ENCODE results near the gene XRN2. TPM values are rescaled to one million over a fixed set of nuclear protein-coding genes. Genes with fewer than 3 reads are reported as not detected.

Gene XRN2
- total and polyA plus RNA-seq, 2 donors (not counting 1 experiment from before 2014, with no cell fraction given) = 19.0 to 46.2 TPM

GRCh38 chr20:21437248-21437647 is 134.1 kb downstream of the XRN2 start:
- WGBS (ENCODE audit: insufficient coverage) = no CpG with 5 or more reads among the region's 1 CpG

GRCh38 chr20:21437816-21438215 is 134.7 kb downstream of the XRN2 start:
- Histone ChIP-seq H3K4me2 (replicated peaks; ENCODE audit: low read depth, low read length, poor library complexity, severe bottlenecking) (no peak overlapping the region), H3K27ac (ENCODE audit: low read length in 2 of 2) (no peak overlapping the region), H2AFZ (ENCODE audit: insufficient read depth, low read depth, low read length, poor library complexity, severe bottlenecking) (no peak overlapping the region), H3K4me3 (ENCODE audit: control extremely low read depth in 1 of 5, extremely low read depth in 1 of 5, insufficient read depth in 1 of 5, low read depth in 2 of 5, low read length in 4 of 5) (no peak overlapping the region), H3K27me3 (replicated peaks in 1 of 4; ENCODE audit: control extremely low read depth in 1 of 4, control insufficient read depth in 3 of 4, insufficient read depth in 4 of 4, low read length in 3 of 4) (peaks cover 0 to 2% (median 1%) of the 10 kb centered on the region in 4 experiments), H3K9ac (ENCODE audit: low read length) (no peak overlapping the region), H3K9me3 (ENCODE audit: control extremely low read depth in 1 of 3, control insufficient read depth in 2 of 3, insufficient read depth in 1 of 3, low read length in 2 of 3) (no peaks in the 10 kb centered on the region), H3K4me1 (ENCODE audit: control insufficient read depth in 2 of 2, insufficient read depth in 2 of 2, low read length in 2 of 2) (no peaks in the 10 kb centered on the region), H3K36me3 (replicated peaks in 1 of 2; ENCODE audit: control extremely low read depth in 1 of 2, control insufficient read depth in 1 of 2, extremely low read depth in 1 of 2, insufficient read depth in 2 of 2, low read length in 1 of 2) (no peaks in the 10 kb centered on the region), H4K20me1 (ENCODE audit: control insufficient read depth, insufficient read depth, low read length, poor library complexity, severe bottlenecking) (no peaks in the 10 kb centered on the region), H3K79me2 (ENCODE audit: control insufficient read depth, insufficient read depth, low read length) (no peaks in the 10 kb centered on the region)
- no peaks in the 10 kb centered on the region for H3K4me1 Mint-ChIP-seq
- no peaks in the 10 kb centered on the region for H3K9me3 Mint-ChIP-seq (ENCODE audit: insufficient read depth)
- WGBS (ENCODE audit: insufficient coverage) = no CpG with 5 or more reads among the region's 2 CpGs
- ATAC-seq (ENCODE audit: low read depth) (no peak), DNase-seq (no peak)
- H3K27me3 Mint-ChIP-seq = peaks cover 37% of the 10 kb centered on the region
- intact Hi-C loops (cut with micrococcal nuclease) = no loop called here
- TF ChIP-seq EZH2 (IDR thresholded peaks at IDR 0.05; ENCODE audit: borderline replicate concordance, insufficient read depth, low read depth, low read length, poor library complexity, severe bottlenecking) (no peak), CTCF (IDR thresholded peaks at IDR 0.05) (no peak)
- CTCF ChIA-PET = no interaction called here
- POLR2A ChIA-PET = no interaction called here
- no peak overlapping the region for H3K27ac Mint-ChIP-seq
- no peak overlapping the region for H3K4me3 Mint-ChIP-seq

More at GRCh38 chr20:21437248-21437647, 134.1 kb downstream of the XRN2 start:
- Mint-ChIP-seq H3K4me3 (no peak overlapping the region), H3K4me1 (no peaks in the 10 kb centered on the region), H3K9me3 (ENCODE audit: insufficient read depth) (no peaks in the 10 kb centered on the region), H3K27ac (no peak overlapping the region), H3K27me3 (peaks cover 40% of the 10 kb centered on the region)
- H2AFZ ChIP-seq (ENCODE audit: insufficient read depth, low read depth, low read length, poor library complexity, severe bottlenecking) = no peak overlapping the region
- H3K9me3 ChIP-seq (ENCODE audit: control extremely low read depth in 1 of 3, control insufficient read depth in 2 of 3, insufficient read depth in 1 of 3, low read length in 2 of 3) = no peaks in the 10 kb centered on the region
- no peak overlapping the region for H3K4me3 ChIP-seq (ENCODE audit: control extremely low read depth in 1 of 5, extremely low read depth in 1 of 5, insufficient read depth in 1 of 5, low read depth in 2 of 5, low read length in 4 of 5)
- no peak for TF ChIP-seq EZH2 (IDR thresholded peaks at IDR 0.05; ENCODE audit: borderline replicate concordance, insufficient read depth, low read depth, low read length, poor library complexity, severe bottlenecking)
- TF ChIP-seq CTCF (IDR thresholded peaks at IDR 0.05) = no peak
- no peak for ATAC-seq (ENCODE audit: low read depth)
- peaks cover 0 to 2% (median 1%) of the 10 kb centered on the region in 4 experiments for H3K27me3 ChIP-seq (replicated peaks in 1 of 4; ENCODE audit: control extremely low read depth in 1 of 4, control insufficient read depth in 3 of 4, insufficient read depth in 4 of 4, low read length in 3 of 4)
- H3K4me1 ChIP-seq (ENCODE audit: control insufficient read depth in 2 of 2, insufficient read depth in 2 of 2, low read length in 2 of 2) = no peaks in the 10 kb centered on the region
- H4K20me1 ChIP-seq (ENCODE audit: control insufficient read depth, insufficient read depth, low read length, poor library complexity, severe bottlenecking) = no peaks in the 10 kb centered on the region
- intact Hi-C loops (cut with micrococcal nuclease) = no loop called here
- DNase-seq = no peak
- no peak overlapping the region for H3K4me2 ChIP-seq (replicated peaks; ENCODE audit: low read depth, low read length, poor library complexity, severe bottlenecking)
- no peaks in the 10 kb centered on the region for H3K79me2 ChIP-seq (ENCODE audit: control insufficient read depth, insufficient read depth, low read length)
- ChIA-PET POLR2A (no interaction called here), CTCF (no interaction called here)
- H3K36me3 ChIP-seq (replicated peaks in 1 of 2; ENCODE audit: control extremely low read depth in 1 of 2, control insufficient read depth in 1 of 2, extremely low read depth in 1 of 2, insufficient read depth in 2 of 2, low read length in 1 of 2) = no peaks in the 10 kb centered on the region
- no peak overlapping the region for H3K27ac ChIP-seq (ENCODE audit: low read length in 2 of 2)
- no peak overlapping the region for H3K9ac ChIP-seq (ENCODE audit: low read length)

Small RNAs within 50 kb of the gene (small RNA-seq; reads per million reads assigned to genes)
- gene RN7SKP140 (ENCODE audit: insufficient read length, low read depth, low replicate concordance) = not detected

Other genes with a start within 250 kb of the XRN2 start
- gene LINC00237, start 197.0 kb upstream of the XRN2 start, total RNA-seq = not detected in 2 replicates
- gene LINC00237, start 197.0 kb upstream of the XRN2 start, polyA plus RNA-seq = 0.07 TPM in 1 of 2 replicates, not detected in the other
- 36.3 and 40.4 TPM in 2 replicates for gene KIZ, start 177.2 kb upstream of the XRN2 start, total RNA-seq
- 19.7 and 38.2 TPM in 2 replicates for gene KIZ, start 177.2 kb upstream of the XRN2 start, polyA plus RNA-seq
- gene NKX2-4, start 94.2 kb downstream of the XRN2 start, total RNA-seq = not detected in 2 replicates
- not detected in 2 replicates for gene NKX2-4, start 94.2 kb downstream of the XRN2 start, polyA plus RNA-seq
- gene NKX2-2, start 210.7 kb downstream of the XRN2 start, total RNA-seq = not detected in 2 replicates
- gene NKX2-2, start 210.7 kb downstream of the XRN2 start, polyA plus RNA-seq = not detected in 2 replicates